ENCODE data around the gene TFEB.

The TFEB gene

DNA sequence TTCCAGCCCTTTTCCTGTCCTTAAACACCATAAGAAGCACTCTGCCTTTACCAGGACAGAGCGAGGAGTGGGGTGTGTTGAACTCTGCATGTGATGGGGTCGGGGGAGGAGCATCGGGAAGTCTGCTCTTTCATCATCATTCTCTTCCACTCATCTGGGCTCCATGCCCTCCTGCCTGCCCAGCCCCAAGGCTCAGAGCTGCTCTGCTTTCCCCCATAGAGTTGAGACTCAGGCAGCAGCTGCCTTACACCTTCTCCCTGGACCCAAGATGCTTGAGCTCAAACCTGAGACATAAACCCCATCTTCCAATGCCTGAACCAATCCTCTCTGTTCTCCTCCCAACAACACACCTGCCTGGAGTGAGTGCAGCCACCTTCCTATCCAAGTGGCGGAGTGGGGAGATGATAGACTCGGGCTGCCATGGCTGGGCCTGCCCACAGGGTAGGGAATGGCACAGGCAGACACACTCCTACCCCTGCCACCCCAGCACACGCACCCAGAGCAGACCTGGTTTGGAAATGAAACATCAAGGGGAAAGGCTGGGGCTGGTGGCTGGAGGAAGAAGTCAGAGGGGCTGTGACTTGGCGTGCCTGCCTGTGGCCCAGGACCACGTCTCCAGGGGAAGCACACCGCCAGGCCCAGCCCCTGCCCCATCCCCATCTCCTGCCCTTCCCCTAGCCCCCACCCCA lies 28.4 kb downstream of the TFEB start:
- DNase-seq (ENCODE audit: low read depth in 2 of 2) = no peak

GRCh38 chr6:41705996-41706835 lies 29.2 kb downstream of the TFEB start:
- peak; percentile 64 to 67 for DNase-seq (ENCODE audit: low read depth in 2 of 2)

- DNase-seq (ENCODE audit: low read depth in 2 of 2) = no peak
Measured at GRCh38 chr6:41705311-41705995, 30.0 kb downstream of the TFEB start.

DNA sequence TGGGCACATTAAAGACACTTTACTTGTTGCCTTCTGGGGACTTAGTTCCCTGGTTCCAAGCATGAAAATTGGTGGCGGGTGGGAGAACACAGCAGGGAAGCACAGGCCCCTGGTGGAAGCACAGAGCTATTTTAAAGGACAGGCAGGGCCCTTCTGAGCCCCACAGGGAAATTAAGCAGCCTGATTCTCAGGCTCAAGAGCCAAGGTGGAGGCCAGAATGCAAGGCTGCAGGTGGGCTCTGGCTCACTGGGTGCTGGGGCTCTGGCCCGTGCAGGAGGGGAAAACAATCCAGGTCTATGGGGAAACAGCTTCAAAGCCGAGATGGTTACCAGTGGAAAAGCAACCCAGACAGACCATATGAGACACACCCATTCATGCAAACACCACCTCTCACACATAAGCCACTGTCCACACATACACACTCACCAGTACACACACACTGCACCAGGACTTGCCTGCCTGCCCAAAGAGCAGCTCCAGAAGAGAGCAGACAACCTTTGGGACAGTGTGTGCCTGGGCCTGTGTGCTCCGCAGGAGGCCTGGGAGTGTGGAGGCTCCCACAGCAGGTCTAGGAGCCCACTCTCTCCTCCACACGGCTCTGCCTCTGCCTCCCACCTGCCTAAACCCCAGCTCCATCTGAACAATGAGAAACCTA lies 30.6 kb downstream of the TFEB start:
- no peak for DNase-seq (ENCODE audit: low read depth in 2 of 2)

DNA sequence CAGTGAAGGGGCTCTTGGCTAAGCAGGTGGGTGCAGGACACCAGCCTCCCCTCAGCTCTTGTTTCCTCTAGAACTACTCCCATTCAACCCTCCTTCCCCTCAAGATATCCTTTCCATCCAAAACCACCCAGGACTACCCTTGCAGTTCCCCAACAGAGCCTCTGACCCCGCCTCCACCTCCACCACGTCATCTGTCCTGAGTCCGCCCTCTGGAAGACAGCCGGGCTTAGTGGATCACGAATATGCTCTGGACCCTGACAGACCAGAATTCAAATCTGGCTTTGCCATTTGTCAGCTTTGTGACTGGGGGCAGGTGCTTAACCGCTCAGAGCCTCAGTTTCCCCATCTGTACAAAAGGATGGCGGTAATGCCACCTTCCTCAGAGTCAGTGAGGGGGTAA lies 31.4 kb downstream of the TFEB start:
- no peak for DNase-seq (ENCODE audit: low read depth in 2 of 2)

DNA sequence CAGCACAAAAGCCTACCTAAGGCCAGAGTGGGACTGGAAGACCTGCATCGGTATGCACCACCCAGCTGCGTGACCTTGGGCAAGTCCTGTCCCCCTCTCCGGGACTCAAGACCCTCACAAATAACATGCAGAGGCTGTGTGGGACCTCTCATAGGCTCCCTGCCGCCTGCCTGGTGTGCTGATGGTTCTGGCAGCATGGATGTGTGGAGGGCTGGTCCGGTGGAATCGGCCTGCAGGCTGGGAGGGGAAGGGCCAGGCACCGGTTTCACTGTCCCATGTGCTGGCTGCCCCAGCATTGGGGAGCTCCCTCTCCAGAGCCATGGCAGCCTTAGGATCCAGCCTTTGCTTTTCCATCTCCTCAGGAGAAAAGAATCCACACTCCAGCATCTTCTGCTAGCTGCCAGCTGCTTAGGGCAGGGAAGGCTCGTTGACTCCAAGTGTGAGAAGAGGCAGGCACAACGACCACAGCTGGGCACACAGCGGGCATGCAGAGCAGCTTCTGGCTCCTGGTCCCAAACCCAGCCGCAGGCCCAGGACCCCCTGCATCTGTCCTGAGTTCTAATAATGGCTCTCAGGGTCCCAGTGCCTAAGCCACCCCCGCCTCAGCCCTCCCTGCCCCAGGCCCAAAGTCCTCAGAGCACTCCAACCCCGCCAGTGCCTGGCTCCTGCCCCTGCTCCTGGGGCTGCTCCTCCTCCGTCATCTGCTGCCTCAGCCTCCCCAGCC lies 32.5 kb downstream of the TFEB start:
- DNase-seq (ENCODE audit: low read depth in 2 of 2) = no peak

DNA sequence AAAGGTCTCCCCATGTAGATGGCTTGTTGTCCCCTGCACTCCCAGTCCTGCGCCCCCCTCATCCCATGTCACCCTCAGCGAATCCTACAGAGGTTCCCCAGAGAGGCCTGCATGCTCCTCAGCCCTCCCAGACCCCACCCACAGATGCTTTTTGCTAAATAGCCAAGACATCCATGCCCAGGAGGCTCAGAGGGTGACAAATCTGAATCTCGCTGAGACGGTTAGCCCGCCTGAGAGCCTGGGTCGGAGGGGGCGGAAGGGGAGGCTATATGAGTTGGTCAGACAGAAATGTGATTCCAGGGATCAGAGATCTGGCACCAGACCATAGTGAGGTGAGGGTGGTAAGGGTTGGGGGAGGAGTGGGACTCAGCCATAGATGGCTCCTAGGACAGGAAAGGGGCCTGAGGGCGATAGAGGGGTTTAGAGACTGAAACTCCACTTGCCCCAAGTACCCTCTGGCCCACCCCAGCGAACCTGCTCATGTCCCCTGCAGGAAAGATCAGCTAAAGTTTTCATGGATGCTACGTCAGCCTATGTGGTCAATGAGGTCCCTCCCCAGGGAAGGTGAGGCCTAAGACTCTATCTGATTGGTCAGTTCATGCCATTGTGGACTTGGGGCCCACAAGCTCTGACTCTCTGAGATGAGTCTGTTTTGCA lies 33.2 kb downstream of the TFEB start:
- DNase-seq (ENCODE audit: low read depth in 2 of 2) = no peak

DNA sequence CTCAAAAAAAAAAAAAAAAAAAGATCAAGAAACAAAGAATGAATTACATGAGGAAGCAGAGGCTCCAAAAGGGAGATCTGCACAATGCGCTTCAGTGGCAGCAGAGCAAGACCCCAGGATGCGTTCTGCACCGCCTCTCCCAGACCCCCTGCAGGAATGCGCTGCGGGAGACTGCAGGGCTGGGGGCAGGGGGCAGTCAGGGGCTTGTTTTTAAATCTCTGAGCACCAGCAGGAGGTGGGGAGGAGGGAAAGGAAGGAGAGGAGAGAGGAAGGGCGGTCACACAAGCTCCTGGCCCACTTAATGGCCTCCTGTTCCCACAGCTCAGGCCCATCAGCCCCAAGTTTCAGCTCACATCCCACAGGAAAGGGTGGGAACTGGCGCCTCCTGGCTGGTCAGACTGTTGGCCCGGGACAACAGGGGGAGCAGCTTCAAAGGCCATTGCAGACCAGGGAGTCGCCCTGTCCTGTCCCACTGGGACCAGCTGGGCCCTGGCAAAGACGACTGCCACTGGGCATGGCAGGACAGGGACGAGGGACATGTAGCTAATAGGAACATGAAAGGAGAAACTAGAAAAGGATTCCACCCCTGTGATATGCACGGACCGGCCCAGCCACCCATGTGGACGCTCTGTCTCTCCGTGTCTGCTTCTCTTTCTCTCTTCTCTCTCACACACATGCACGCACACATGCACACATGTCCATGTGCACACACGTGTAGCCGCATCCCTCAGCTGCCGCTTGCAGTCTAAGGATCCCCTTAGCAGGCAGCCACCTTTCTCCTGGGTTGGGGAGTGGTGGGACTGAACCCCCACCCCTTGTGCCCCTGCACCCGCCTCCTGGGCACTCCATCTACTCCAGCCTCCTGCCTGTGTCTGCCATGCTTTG lies 34.7 kb downstream of the TFEB start:
- no peak for DNase-seq (ENCODE audit: low read depth in 2 of 2)

DNA sequence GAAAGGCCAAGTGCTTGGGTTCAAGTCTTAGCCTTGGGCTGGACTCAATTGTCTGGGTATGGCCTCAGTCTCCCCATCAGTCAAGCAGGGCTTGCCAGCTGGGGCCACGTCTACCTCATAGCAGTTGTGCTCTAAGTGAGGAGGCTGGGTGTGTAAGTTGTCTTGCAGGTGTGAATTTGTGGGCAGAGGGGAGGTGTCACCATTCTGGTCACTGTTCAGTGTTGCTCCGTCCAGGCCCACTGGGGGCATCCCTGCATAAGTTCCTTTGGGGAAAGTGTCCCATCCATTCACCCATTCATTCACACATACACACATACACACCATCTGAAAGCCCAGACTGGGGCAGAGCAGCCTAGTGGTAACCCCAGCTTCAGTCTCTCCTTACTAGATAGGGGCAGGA lies 36.3 kb downstream of the TFEB start:
- DNase-seq (ENCODE audit: low read depth in 2 of 2) = no peak

DNA sequence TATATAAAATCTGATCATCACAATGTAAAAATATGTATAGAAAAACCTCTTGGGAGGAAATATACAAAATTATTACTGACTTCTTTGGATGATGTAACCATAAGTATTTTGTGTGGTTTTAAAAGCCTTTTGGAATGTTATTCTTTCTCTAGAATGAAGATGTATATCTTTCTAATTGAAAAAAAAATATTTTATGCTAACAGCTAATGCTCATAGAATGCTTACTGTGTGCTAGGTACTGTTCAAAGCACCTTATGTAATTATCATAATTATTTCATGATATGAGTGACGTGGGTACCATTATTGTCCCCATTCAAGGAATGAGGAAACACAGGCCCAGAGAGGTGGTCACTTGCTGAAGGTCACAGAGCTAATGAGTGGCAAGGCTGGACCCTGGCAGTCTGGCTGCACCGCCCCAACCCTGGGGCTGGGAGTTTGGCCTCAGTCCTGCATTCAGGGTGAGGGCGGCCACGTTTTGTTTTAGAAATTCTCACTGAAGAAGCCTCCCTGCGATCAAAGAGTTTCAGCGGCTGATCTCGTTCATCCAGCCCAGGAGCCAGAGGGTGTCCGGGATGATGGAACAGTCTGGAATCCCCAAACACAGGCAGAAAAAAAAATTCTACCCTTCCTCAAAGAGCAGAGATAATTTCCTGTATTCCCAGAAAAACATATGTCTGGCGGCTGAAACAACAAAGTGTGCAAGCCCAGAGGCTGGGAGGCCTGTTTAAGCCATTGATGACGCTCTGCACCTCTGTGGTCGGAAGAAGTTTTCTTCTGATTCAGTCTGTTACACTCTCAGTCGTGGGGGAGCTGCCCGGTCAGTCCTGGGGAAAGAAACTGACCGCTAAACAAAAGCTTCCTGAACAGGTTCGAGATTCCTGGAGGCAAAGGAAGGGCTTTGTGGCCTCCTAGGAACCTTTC lies 37.3 kb downstream of the TFEB start:
- DNase-seq (ENCODE audit: low read depth in 2 of 2) = no peak

GRCh38 chr6:41696788-41697187 lies 38.6 kb downstream of the TFEB start:
- no peak for DNase-seq (ENCODE audit: low read depth in 2 of 2)

DNA sequence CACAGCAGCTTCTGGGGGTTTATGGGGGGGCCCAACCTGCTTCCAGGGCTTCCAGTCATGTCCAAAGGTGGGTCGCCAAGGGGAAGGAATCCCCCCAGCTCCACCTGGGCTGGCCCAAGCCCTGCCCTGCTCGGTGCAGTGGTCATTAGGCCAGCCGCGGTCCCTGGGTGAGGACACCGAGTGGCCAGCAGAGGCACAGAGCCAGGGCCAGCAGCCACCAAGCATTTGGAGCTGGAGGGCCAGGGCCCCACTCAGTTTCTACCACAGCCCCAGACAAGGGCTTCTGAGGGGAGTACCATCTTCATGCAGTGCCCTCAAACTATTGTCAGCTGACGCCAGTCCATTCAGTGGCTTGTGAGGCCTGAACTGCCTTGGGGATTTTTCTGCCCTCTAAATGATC lies 39.6 kb downstream of the TFEB start:
- DNase-seq (ENCODE audit: low read depth in 2 of 2) = no peak

GRCh38 chr6:41694815-41695526 lies 40.4 kb downstream of the TFEB start:
- no peak for DNase-seq (ENCODE audit: low read depth in 2 of 2)

- DNase-seq (ENCODE audit: low read depth in 2 of 2) = no peak
Measured at GRCh38 chr6:41693281-41694240, 41.8 kb downstream of the TFEB start.

GRCh38 chr6:41692730-41693129 lies 42.7 kb downstream of the TFEB start:
- no peak for DNase-seq (ENCODE audit: low read depth in 2 of 2)

- DNase-seq (ENCODE audit: low read depth in 2 of 2) = no peak
Measured at GRCh38 chr6:41692080-41692675, 43.2 kb downstream of the TFEB start.
